Gastrocnemius medialis (tissue), 4 donors: ENCODE data around the gene MAPK1. TPM values are rescaled to one million over a fixed set of nuclear protein-coding genes. Genes with fewer than 3 reads are reported as not detected.
"Not testable (repeated sequence)": the region's sequence is repeated elsewhere in the genome, so short reads cannot be mapped to it uniquely, and the experiment has no call there.

Source experiments
- ATAC-seq, 2 donors: fragments of 150-250 bp; one replicate each; pipeline ENCODE4 v1.9.1; 2016
- DNase-seq, 2 donors: peaks; one replicate each; pipeline ENCODE4 v3.0.0-alpha.2; 2019
- H3K27ac ChIP-seq, 4 donors: fragments of 200-600 bp; sonication (generic); 1 replicate in 1 of 4; 2 replicates in 3 of 4; pipeline ENCODE4 v1.5.1; 2016 to 2018; ENCODE audit warnings: mild to moderate bottlenecking in 2 of 4, moderate library complexity in 1 of 4
- H3K27me3 ChIP-seq, 3 donors: fragments of 200-600 bp; sonication (generic) in 2 of 3; 1 replicate in 1 of 3; 2 replicates in 2 of 3; pipeline versions ENCODE4 v1.5.1 to v1.6.0; 2016 to 2019; ENCODE audit warnings: mild to moderate bottlenecking in 1 of 3, moderate library complexity in 1 of 3
- H3K36me3 ChIP-seq, 2 donors: fragments of 200-600 bp; sonication (generic) in 1 of 2; one replicate each; pipeline ENCODE4 v1.5.1; 2017 to 2018
- H3K4me1 ChIP-seq, 2 donors: fragments of 200-600 bp; sonication (generic) in 1 of 2; one replicate each; pipeline ENCODE4 v1.5.1; 2016 to 2017; ENCODE audit warnings: mild to moderate bottlenecking in 2 of 2
- H3K4me3 ChIP-seq, 4 donors: fragments of 200-600 bp; sonication (generic) in 3 of 4; 1 replicate in 1 of 4; 2 replicates in 3 of 4; pipeline ENCODE4 v1.5.1; 2016 to 2019; ENCODE audit warnings: mild to moderate bottlenecking in 2 of 4
- H3K9me3 ChIP-seq, 3 donors: fragments of 200-600 bp; sonication (generic) in 2 of 3; 1 replicate in 1 of 3; 2 replicates in 2 of 3; pipeline ENCODE4 v1.5.1; 2016 to 2019
- CTCF ChIP-seq, 5 experiments: fragments of 450-650 bp in 3 of 5; fragments of 200-600 bp in 2 of 5; sonication (generic) in 2 of 5; IDR thresholded peaks in 4 of 5; conservative IDR thresholded peaks in 1 of 5; 1 replicate in 4 of 5; 2 replicates in 1 of 5; pipeline ENCODE4 v1.5.1; 2016 to 2019; ENCODE audit warnings: antibody characterized with exemption in 5 of 5, mild to moderate bottlenecking in 3 of 5, moderate library complexity in 3 of 5
- POLR2A ChIP-seq, 2 donors: fragments of 450-650 bp; IDR thresholded peaks; one replicate each; pipeline ENCODE4 v1.6.1; 2017; ENCODE audit warnings: antibody characterized with exemption in 2 of 2, mild to moderate bottlenecking in 2 of 2, moderate library complexity in 2 of 2
- in situ Hi-C, 4 donors: fragments of 200-750 bp; cut with MboI; loops; one replicate each; pipeline versions ENCODE4 v1.15.0 to v1.8.0; 2017; ENCODE audit warnings: low sequenced_read_pairs in 4 of 4
- intact Hi-C: fragments of 100-400 bp; cut with DNase I; formaldehyde crosslinking; loops from one replicate; pipeline ENCODE4 v1.15.1; 2023; ENCODE audit warnings: low total_unique reads
- total RNA-seq, 4 donors: library from RNA; depleted of rRNA; stranded (reverse); fragments of >200 nt; gene quantifications; one replicate each; pipeline versions ENCODE4 v1.1.0 to v1.2.3, GENCODE V29; 2016

MAPK1 gene
- total RNA-seq, 4 donors from 2014 or later: 39.8 to 79.5 (median 57.2) TPM

GRCh38 chr22:21828268-21828638 lies 39.2 kb downstream of the MAPK1 start:
- Histone ChIP-seq H3K9me3 (no peaks in the 10 kb centered on the region), H3K4me3 (no peak overlapping the region), H3K27ac (no peak overlapping the region), H3K4me1 (peaks cover 62 to 68% of the 10 kb centered on the region in 2 donors), H3K27me3 (no peaks in the 10 kb centered on the region), H3K36me3 (no peaks in the 10 kb centered on the region)
- TF ChIP-seq POLR2A (IDR thresholded peaks at IDR 0.05) (no peak), CTCF (IDR thresholded peaks at IDR 0.05 in 4 of 5, conservative IDR thresholded peaks at IDR 0.05 in 1 of 5) (no peak)
- in situ Hi-C loops (loop anchor here in 1 of 4 donors (25.0 kb wide), 1 partner anchor 91 kb away; the partner anchor contains the start of gene YPEL1), intact Hi-C loops (no loop called here)
- no peak for ATAC-seq
- DNase-seq: no peak

- DNase-seq (no peak), ATAC-seq (no peak)
- peaks cover 60 to 64% of the 10 kb centered on the region in 2 donors for H3K4me1 ChIP-seq
- H3K36me3 ChIP-seq: no peaks in the 10 kb centered on the region
- TF ChIP-seq CTCF (IDR thresholded peaks at IDR 0.05 in 4 of 5, conservative IDR thresholded peaks at IDR 0.05 in 1 of 5): no peak
- H3K27me3 ChIP-seq: no peaks in the 10 kb centered on the region
- no peaks in the 10 kb centered on the region for H3K9me3 ChIP-seq
- H3K27ac ChIP-seq: no peak overlapping the region
- H3K4me3 ChIP-seq: no peak overlapping the region
- intact Hi-C loops (no loop called here), in situ Hi-C loops (loop anchor here in 1 of 4 donors (25.0 kb wide), 1 partner anchor 90 kb away; the partner anchor contains the start of gene YPEL1)
Observed at GRCh38 chr22:21827628-21828267, 39.7 kb downstream of the MAPK1 start.

- no peaks in the 10 kb centered on the region for H3K36me3 ChIP-seq
Observed at GRCh38 chr22:21826204-21826603, 41.2 kb downstream of the MAPK1 start.

GRCh38 chr22:21824962-21825361 lies 42.5 kb downstream of the MAPK1 start:
- intact Hi-C loops, H3K27ac ChIP-seq: not testable (repeated sequence)
- in situ Hi-C loops: loop anchor here in 1 of 4 donors (25.0 kb wide), 1 partner anchor 88 kb away; the partner anchor contains the start of gene YPEL1

More at GRCh38 chr22:21826204-21826603, 41.2 kb downstream of the MAPK1 start:
- TF ChIP-seq POLR2A (IDR thresholded peaks at IDR 0.05) (no peak), CTCF (IDR thresholded peaks at IDR 0.05 in 4 of 5, conservative IDR thresholded peaks at IDR 0.05 in 1 of 5) (no peak)
- Histone ChIP-seq H3K27ac (no peak overlapping the region), H3K9me3 (no peaks in the 10 kb centered on the region), H3K4me3 (no peak overlapping the region), H3K27me3 (no peaks in the 10 kb centered on the region), H3K4me1 (peaks cover 52 to 55% of the 10 kb centered on the region in 2 donors)
- no peak for ATAC-seq
- DNase-seq: no peak
- in situ Hi-C loops: loop anchor here in 1 of 4 donors (25.0 kb wide), 1 partner anchor 89 kb away; the partner anchor contains the start of gene YPEL1
- intact Hi-C loops: no loop called here

GRCh38 chr22:21824445-21824912 lies 43.0 kb downstream of the MAPK1 start:
- Histone ChIP-seq H3K36me3 (no peaks in the 10 kb centered on the region), H3K4me3 (no peak overlapping the region), H3K27me3 (no peaks in the 10 kb centered on the region), H3K27ac (no peak overlapping the region), H3K4me1 (peaks cover 50 to 51% of the 10 kb centered on the region in 2 donors), H3K9me3 (no peaks in the 10 kb centered on the region)
- in situ Hi-C loops: no loop called here
- no peak for TF ChIP-seq POLR2A (IDR thresholded peaks at IDR 0.05)
- intact Hi-C loops: no loop called here
- ATAC-seq (no peak), DNase-seq (no peak)

More at GRCh38 chr22:21824962-21825361, 42.5 kb downstream of the MAPK1 start:
- H3K9me3 ChIP-seq, ATAC-seq, H3K4me3 ChIP-seq, DNase-seq, H3K36me3 ChIP-seq, H3K27me3 ChIP-seq: not testable (repeated sequence)
- peaks cover 51% of the 10 kb centered on the region in 2 donors for H3K4me1 ChIP-seq
